OCI-LY3 (cell line): Measurements from ENCODE around the gene GRAP.
A peak's percentile ranks its signal among the peaks of the same experiment; 100 is the strongest.
"Not testable (repeated sequence)": the region's sequence is repeated elsewhere in the genome, so short reads cannot be mapped to it uniquely, and the experiment has no call there.

Source experiments
- H2AFZ ChIP-seq: fragments of 200-600, 300-600 bp; shearing (Covaris generic); 2 replicates; pipeline ENCODE4 v1.6.0; 2014; ENCODE audit warnings: antibody characterized with exemption, low read depth, low read length
- H3K27ac ChIP-seq: fragments of 200-600, 300-600 bp; sonication (generic); 2 replicates; pipeline ENCODE4 v1.5.1; 2014; ENCODE audit warnings: mild to moderate bottlenecking, low read length, moderate library complexity, mixed read lengths
- H3K27me3 ChIP-seq: fragments of 200-600, 300-600 bp; sonication (generic); 2 replicates; pipeline ENCODE4 v1.6.1; 2014; ENCODE audit warnings: low read depth, low read length, mixed read lengths
- H3K36me3 ChIP-seq: fragments of 200-600, 300-600 bp; sonication (generic); replicated peaks from 2 replicates; pipeline ENCODE3; 2014; ENCODE audit warnings: low read depth, low read length, mixed read lengths
- H3K4me1 ChIP-seq: fragments of 300-600, 200-600 bp; sonication (generic); 2 replicates; pipeline ENCODE4 v1.6.1; 2014; ENCODE audit warnings: low read length, mixed read lengths
- H3K4me2 ChIP-seq: fragments of 200-600, 300-600 bp; sonication (generic); 2 replicates; pipeline ENCODE4 v1.6.1; 2014; ENCODE audit warnings: low read length, mixed read lengths
- H3K4me3 ChIP-seq: fragments of 300-600, 200-600 bp; sonication (generic); 2 replicates; pipeline ENCODE4 v1.5.1; 2014; ENCODE audit warnings: antibody characterized with exemption, mild to moderate bottlenecking, low read length, moderate library complexity
- H3K79me2 ChIP-seq: fragments of 300-600, 200-600 bp; shearing (Covaris generic); 2 replicates; pipeline ENCODE4 v1.6.1; 2014; ENCODE audit warnings: mild to moderate bottlenecking, low read length, mixed read lengths
- H3K9ac ChIP-seq: fragments of 300-600, 200-600 bp; shearing (Covaris generic); 2 replicates; pipeline ENCODE4 v1.6.0; 2014; ENCODE audit warnings: mild to moderate bottlenecking, low read length, moderate library complexity
- H3K9me3 ChIP-seq: fragments of 200-600, 300-600 bp; shearing (Covaris generic); 2 replicates; pipeline ENCODE4 v1.6.1; 2014; ENCODE audit warnings: low read length, mixed read lengths; ENCODE audit not compliant: insufficient read depth
- H4K20me1 ChIP-seq: fragments of 200-600, 300-600 bp; sonication (generic); 2 replicates; pipeline ENCODE4 v1.6.1; 2016; ENCODE audit warnings: low read length, mixed read lengths; ENCODE audit not compliant: insufficient read depth
- CTCF ChIP-seq: fragments of 200-600, 300-600 bp; sonication (generic); IDR thresholded peaks from 2 replicates; pipeline ENCODE4 v1.5.1; 2014; ENCODE audit warnings: antibody characterized with exemption, low read length, low read depth
- EZH2phosphoT487 ChIP-seq: fragments of 200-600 bp; shearing (Covaris generic); IDR thresholded peaks from 2 replicates; pipeline ENCODE4 v1.6.1; 2018; ENCODE audit warnings: antibody characterized with exemption, mixed run types, low read depth

Gene GRAP

GRCh38 chr17:19031729-19032128 is 15.0 kb downstream of the GRAP start:
- H2AFZ ChIP-seq, H3K36me3 ChIP-seq, H3K4me3 ChIP-seq, H3K9ac ChIP-seq, H3K79me2 ChIP-seq, H3K27me3 ChIP-seq, H3K9me3 ChIP-seq, H3K4me1 ChIP-seq, H4K20me1 ChIP-seq, H3K27ac ChIP-seq: not testable (repeated sequence)
- 0 out of 2 replicates have a peak, but pooled peaks have one; percentile 5 for TF ChIP-seq CTCF
- peak overlapping the region; percentile 39; the same call in 1 of the 2 replicates for H3K4me2 ChIP-seq

GRCh38 chr17:19030771-19031449 is 15.8 kb downstream of the GRAP start:
- not testable (repeated sequence) for H3K4me1 ChIP-seq, H3K4me2 ChIP-seq, H3K9me3 ChIP-seq, H3K36me3 ChIP-seq, H3K4me3 ChIP-seq, H3K27me3 ChIP-seq, H4K20me1 ChIP-seq, H3K9ac ChIP-seq, H3K27ac ChIP-seq, H3K79me2 ChIP-seq, H2AFZ ChIP-seq

- H3K4me2 ChIP-seq, H3K36me3 ChIP-seq, H3K27ac ChIP-seq, H2AFZ ChIP-seq, H3K79me2 ChIP-seq, H4K20me1 ChIP-seq, H3K4me3 ChIP-seq, H3K9me3 ChIP-seq, H3K9ac ChIP-seq, H3K4me1 ChIP-seq, H3K27me3 ChIP-seq: not testable (repeated sequence)
Measured at GRCh38 chr17:19029740-19030139, 17.0 kb downstream of the GRAP start.

DNA sequence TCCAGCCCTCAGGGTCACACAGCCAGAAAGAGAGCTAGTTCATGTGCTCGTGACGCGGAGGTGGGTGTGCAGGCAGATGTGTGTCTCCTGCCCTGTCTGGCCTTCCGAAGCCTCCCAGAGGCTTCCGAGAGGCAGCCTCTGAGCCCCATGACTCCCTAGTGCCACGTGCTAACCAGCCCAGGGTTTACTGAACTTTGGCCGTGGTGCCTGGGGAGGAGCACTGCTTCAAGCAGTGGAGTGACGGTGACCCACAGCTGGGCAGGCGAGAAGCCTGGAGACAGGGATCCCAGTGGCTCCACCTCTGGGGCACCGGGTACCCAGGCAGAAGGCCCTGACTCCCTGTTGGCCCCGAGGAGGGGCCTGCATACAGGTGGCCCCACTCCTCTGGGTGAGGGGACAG is 18.1 kb downstream of the GRAP start:
- H3K27me3 ChIP-seq, H3K9ac ChIP-seq, H2AFZ ChIP-seq, H3K4me3 ChIP-seq, H3K36me3 ChIP-seq, H3K9me3 ChIP-seq, H3K4me1 ChIP-seq, H3K4me2 ChIP-seq, H3K79me2 ChIP-seq, H4K20me1 ChIP-seq, H3K27ac ChIP-seq: not testable (repeated sequence)

DNA sequence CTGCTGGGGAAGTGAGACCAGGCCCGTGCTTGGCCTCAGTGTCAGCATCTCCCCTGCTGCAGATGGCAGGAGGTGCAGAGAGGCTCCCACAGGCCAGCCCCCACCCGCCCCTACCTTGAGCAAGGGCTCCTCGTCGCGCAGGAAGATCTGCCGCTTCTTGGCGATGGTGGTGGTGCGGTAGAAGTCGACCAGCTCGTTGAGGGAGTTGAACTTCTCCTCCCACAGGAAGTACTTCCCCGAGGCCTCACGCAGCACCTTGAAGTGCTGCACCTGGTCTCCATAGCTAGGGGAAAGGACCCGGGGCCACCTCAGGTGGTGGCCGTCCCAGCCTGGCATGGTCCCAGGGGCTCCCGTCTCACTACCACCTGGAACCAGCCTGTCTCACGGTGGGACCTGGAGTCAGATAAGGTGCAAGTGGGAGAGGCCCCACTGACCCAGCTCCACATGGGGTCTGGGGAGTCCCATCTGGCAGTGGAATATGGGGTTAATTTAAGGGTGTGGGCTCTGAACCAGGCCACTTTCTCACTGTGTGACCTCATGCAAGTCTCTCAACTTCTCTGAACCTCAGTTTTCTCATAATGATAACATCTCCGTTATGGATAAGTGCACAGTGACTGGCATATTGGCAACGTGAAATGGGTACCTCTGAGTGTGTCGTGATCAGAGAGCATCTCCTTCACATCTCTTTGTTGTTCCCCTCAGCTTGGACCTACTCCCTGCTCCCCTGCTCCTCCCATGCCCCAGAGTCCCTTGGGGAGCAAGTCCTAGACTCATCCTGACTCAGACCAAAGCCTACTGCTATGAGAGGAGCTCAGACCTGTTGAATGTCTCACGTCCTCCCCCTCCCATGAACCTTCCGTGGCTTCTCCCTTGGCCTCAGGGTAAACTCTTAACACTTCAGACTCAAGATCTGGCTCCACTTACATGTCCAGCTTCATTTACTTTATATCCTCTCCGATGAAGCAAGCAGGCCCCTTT is 22.4 kb downstream of the GRAP start:
- H3K27me3 ChIP-seq = no peaks in the 10 kb centered on the region
- no peak overlapping the region for H3K27ac ChIP-seq
- no peak overlapping the region for H3K9ac ChIP-seq
- TF ChIP-seq EZH2phosphoT487 (no peak), CTCF (no peak)
- no peak overlapping the region for H3K4me2 ChIP-seq
- no peaks in the 10 kb centered on the region for H3K4me1 ChIP-seq
- no peaks in the 10 kb centered on the region for H3K9me3 ChIP-seq
- no peak overlapping the region for H2AFZ ChIP-seq
- H4K20me1 ChIP-seq = no peaks in the 10 kb centered on the region
- H3K79me2 ChIP-seq = no peaks in the 10 kb centered on the region
- H3K4me3 ChIP-seq = no peak overlapping the region
- H3K36me3 ChIP-seq = no peaks in the 10 kb centered on the region
